Neural progenitor cell (in vitro differentiated cells): ENCODE data around the gene KAT7. TPM values are rescaled to one million over a fixed set of nuclear protein-coding genes. Genes with fewer than 3 reads are reported as not detected.
A peak's percentile ranks its signal among the peaks of the same experiment; 100 is the strongest.

ENCODE experiments used
- DNase-seq: peaks from one replicate; pipeline ENCODE4 v3.0.0-alpha.2; 2016; ENCODE audit warnings: low spot score
- H2AFZ ChIP-seq: fragments of 200-600 bp; sonication (generic); replicated peaks from 2 replicates; pipeline ENCODE4 v1.6.1; 2016; ENCODE audit warnings: antibody characterized with exemption
- H3F3A ChIP-seq: fragments of 200-600 bp; sonication (generic); 2 replicates; pipeline ENCODE4 v1.6.1; 2016; ENCODE audit warnings: antibody characterized with exemption, low read depth
- H3K27ac ChIP-seq: fragments of 200-600 bp; sonication (generic); 2 replicates; pipeline ENCODE4 v1.5.1; 2016; ENCODE audit warnings: mild to moderate bottlenecking
- H3K27me3 ChIP-seq: fragments of 200-600 bp; sonication (generic); 2 replicates; pipeline ENCODE4 v1.6.1; 2016; ENCODE audit warnings: mild to moderate bottlenecking, moderate library complexity
- H3K36me3 ChIP-seq: fragments of 200-600 bp; sonication (generic); 2 replicates; pipeline ENCODE4 v1.5.1; 2016
- H3K4me1 ChIP-seq: fragments of 200-600 bp; sonication (generic); 2 replicates; pipeline ENCODE4 v1.6.1; 2016; ENCODE audit warnings: mixed run types
- H3K4me2 ChIP-seq: fragments of 200-600 bp; sonication (generic); 2 replicates; pipeline ENCODE4 v1.6.1; 2016
- H3K4me3 ChIP-seq: fragments of 200-600 bp; sonication (generic); 2 replicates; pipeline ENCODE4 v1.5.1; 2016
- H3K79me2 ChIP-seq: fragments of 200-600 bp; sonication (generic); 2 replicates; pipeline ENCODE4 v1.6.1; 2016; ENCODE audit warnings: low read depth
- H3K9ac ChIP-seq: fragments of 200-600 bp; sonication (generic); 2 replicates; pipeline ENCODE4 v1.6.1; 2016
- H3K9me3 ChIP-seq: fragments of 200-600 bp; sonication (generic); 2 replicates; pipeline ENCODE4 v1.5.1; 2016; ENCODE audit warnings: low read depth
- H4K20me1 ChIP-seq: fragments of 200-600 bp; sonication (generic); 2 replicates; pipeline ENCODE4 v1.6.1; 2016; ENCODE audit warnings: low read depth
- H3K27ac Mint-ChIP-seq: 3 replicates; pipeline ENCODE4 v1.8.0; 2021; ENCODE audit warnings: mixed read lengths
- H3K27me3 Mint-ChIP-seq: 2 replicates; pipeline ENCODE4 v1.8.0; 2022; ENCODE audit warnings: low read depth, mild to moderate bottlenecking, inconsistent platforms, moderate library complexity, mixed read lengths; ENCODE audit not compliant: insufficient read depth
- H3K36me3 Mint-ChIP-seq: 3 replicates; pipeline ENCODE4 v1.8.0; 2021; ENCODE audit warnings: mixed read lengths
- H3K4me1 Mint-ChIP-seq: 3 replicates; pipeline ENCODE4 v1.8.0; 2021; ENCODE audit warnings: mixed read lengths
- H3K4me3 Mint-ChIP-seq: 3 replicates; pipeline ENCODE4 v1.8.0; 2021; ENCODE audit warnings: mild to moderate bottlenecking, moderate library complexity, mixed read lengths
- H3K9me3 Mint-ChIP-seq: 3 replicates; pipeline ENCODE4 v1.8.0; 2020; ENCODE audit warnings: mixed read lengths
- EZH2 ChIP-seq: fragments of 200-600 bp; sonication (generic); IDR thresholded peaks from 2 replicates; pipeline ENCODE4 v1.6.1; 2017; ENCODE audit warnings: antibody characterized with exemption, mild to moderate bottlenecking, moderate library complexity
- EZH2phosphoT487 ChIP-seq: fragments of 200-600 bp; sonication (generic); IDR thresholded peaks from 2 replicates; pipeline ENCODE4 v1.6.1; 2017; ENCODE audit warnings: antibody characterized with exemption
- total RNA-seq: library from RNA; depleted of rRNA; stranded (reverse); fragments of >200 nt; gene quantifications from 2 replicates; pipeline ENCODE4 v1.2.3, GENCODE V29; 2015; ENCODE audit warnings: low replicate concordance
- TF ChIP-seq, protein P1 (sequence below): fragments of 200-600 bp; sonication (generic); IDR thresholded peaks from 2 replicates; pipeline ENCODE4 v1.5.1; 2017; ENCODE audit warnings: antibody characterized with exemption, mild to moderate bottlenecking

Gene KAT7
- total RNA-seq, 1 donor from 2014 or later: 139 TPM

DNA sequence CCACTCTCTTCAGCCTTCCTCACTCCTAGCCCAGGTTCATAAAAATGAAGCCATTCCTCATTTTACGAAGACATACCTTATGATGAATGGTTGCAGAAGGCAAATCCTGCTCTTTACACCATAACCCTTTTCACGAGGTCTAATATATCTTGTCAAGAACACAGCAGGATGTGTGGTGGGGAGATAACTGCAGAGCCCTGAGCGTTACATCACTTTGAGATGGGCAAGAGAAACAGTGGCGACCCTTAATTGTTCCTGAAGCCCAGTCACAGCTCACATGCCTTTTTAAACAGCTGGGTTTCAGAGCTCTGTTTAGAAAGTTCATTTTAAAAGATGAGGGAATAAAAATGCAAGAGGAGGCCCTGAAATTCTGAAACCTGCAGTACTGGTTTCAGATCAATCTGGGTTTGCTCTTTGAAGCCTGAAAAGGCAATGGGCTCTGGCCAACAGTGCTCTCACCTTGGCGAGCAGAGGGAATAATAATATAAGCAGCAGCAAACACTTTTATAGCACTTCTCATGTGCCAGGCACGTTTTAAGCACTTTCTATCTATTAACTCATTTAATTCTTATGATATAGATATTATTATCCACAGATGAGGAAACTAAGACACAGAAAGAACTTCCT lies 27.4 kb upstream of the KAT7 start:
- Histone ChIP-seq H3K27ac (no peak overlapping the region), H2AFZ (no peak overlapping the region), H3K36me3 (no peaks in the 10 kb centered on the region), H4K20me1 (peaks cover 72% of the 10 kb centered on the region), H3K4me3 (no peak overlapping the region), H3K27me3 (peaks cover 10% of the 10 kb centered on the region), H3F3A (peaks cover 4% of the 10 kb centered on the region), H3K9me3 (no peaks in the 10 kb centered on the region), H3K9ac (no peak overlapping the region), H3K4me2 (peak overlapping the region; percentile 94), H3K79me2 (peaks cover 77% of the 10 kb centered on the region), H3K4me1 (peaks cover 16% of the 10 kb centered on the region)
- H3K9me3 Mint-ChIP-seq: no peaks in the 10 kb centered on the region
- no peak for DNase-seq
- no peak overlapping the region for H3K4me3 Mint-ChIP-seq
- peaks cover 3% of the 10 kb centered on the region for H3K36me3 Mint-ChIP-seq
- peaks cover 5% of the 10 kb centered on the region for H3K27me3 Mint-ChIP-seq
- TF ChIP-seq, protein P1, sequence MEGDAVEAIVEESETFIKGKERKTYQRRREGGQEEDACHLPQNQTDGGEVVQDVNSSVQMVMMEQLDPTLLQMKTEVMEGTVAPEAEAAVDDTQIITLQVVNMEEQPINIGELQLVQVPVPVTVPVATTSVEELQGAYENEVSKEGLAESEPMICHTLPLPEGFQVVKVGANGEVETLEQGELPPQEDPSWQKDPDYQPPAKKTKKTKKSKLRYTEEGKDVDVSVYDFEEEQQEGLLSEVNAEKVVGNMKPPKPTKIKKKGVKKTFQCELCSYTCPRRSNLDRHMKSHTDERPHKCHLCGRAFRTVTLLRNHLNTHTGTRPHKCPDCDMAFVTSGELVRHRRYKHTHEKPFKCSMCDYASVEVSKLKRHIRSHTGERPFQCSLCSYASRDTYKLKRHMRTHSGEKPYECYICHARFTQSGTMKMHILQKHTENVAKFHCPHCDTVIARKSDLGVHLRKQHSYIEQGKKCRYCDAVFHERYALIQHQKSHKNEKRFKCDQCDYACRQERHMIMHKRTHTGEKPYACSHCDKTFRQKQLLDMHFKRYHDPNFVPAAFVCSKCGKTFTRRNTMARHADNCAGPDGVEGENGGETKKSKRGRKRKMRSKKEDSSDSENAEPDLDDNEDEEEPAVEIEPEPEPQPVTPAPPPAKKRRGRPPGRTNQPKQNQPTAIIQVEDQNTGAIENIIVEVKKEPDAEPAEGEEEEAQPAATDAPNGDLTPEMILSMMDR: no peak
- TF ChIP-seq EZH2: no peak
- no peak for TF ChIP-seq EZH2phosphoT487
- H3K4me1 Mint-ChIP-seq: peaks cover 32% of the 10 kb centered on the region
- H3K27ac Mint-ChIP-seq: no peak overlapping the region

GRCh38 chr17:49762151-49762941 lies 26.1 kb upstream of the KAT7 start:
- no peak overlapping the region for H3K27ac Mint-ChIP-seq
- H3F3A ChIP-seq: peaks cover 4% of the 10 kb centered on the region
- no peak overlapping the region for H3K27ac ChIP-seq
- H3K4me1 Mint-ChIP-seq: peaks cover 24% of the 10 kb centered on the region
- no peak for DNase-seq
- H3K27me3 ChIP-seq: peaks cover 20% of the 10 kb centered on the region
- TF ChIP-seq EZH2phosphoT487: no peak
- TF ChIP-seq, protein P1: no peak
- no peak for TF ChIP-seq EZH2
- no peaks in the 10 kb centered on the region for H3K9me3 ChIP-seq
- H4K20me1 ChIP-seq: peaks cover 59% of the 10 kb centered on the region
- H3K79me2 ChIP-seq: peaks cover 64% of the 10 kb centered on the region
- H3K36me3 Mint-ChIP-seq: peaks cover 3% of the 10 kb centered on the region
- H3K9me3 Mint-ChIP-seq: no peaks in the 10 kb centered on the region
- no peak overlapping the region for H3K9ac ChIP-seq
- H3K27me3 Mint-ChIP-seq: peaks cover 5% of the 10 kb centered on the region
- peak overlapping the region; percentile 94 for H3K4me2 ChIP-seq
- no peak overlapping the region for H2AFZ ChIP-seq
- H3K4me1 ChIP-seq: peaks cover 16% of the 10 kb centered on the region
- H3K36me3 ChIP-seq: no peaks in the 10 kb centered on the region
- peak overlapping the region; percentile 98 for H3K4me3 ChIP-seq
- H3K4me3 Mint-ChIP-seq: peak overlapping the region; percentile 94

GRCh38 chr17:49763735-49764558 lies 24.5 kb upstream of the KAT7 start, which contains the start of gene FAM117A:
TSS of gene FAM117A (minus strand) at chr17:49764131. CDS start at chr17:49764087, 44 bp downstream.
- Histone ChIP-seq H4K20me1 (peaks cover 46% of the 10 kb centered on the region), H3K9me3 (no peaks in the 10 kb centered on the region), H3K4me3 (peak within 1 kb of the TSS; percentile 98), H3K4me1 (peaks cover 16% of the 10 kb centered on the region), H2AFZ (peak within 1 kb of the TSS; percentile 52), H3K27ac (no peak within 1 kb of the TSS), H3K27me3 (peaks cover 20% of the 10 kb centered on the region), H3F3A (peaks cover 4% of the 10 kb centered on the region), H3K9ac (peak within 1 kb of the TSS; percentile 64), H3K79me2 (peaks cover 48% of the 10 kb centered on the region), H3K36me3 (no peaks in the 10 kb centered on the region), H3K4me2 (peak within 1 kb of the TSS; percentile 94)
- no peak for TF ChIP-seq EZH2
- TF ChIP-seq EZH2phosphoT487: no peak
- TF ChIP-seq, protein P1: no peak
- Mint-ChIP-seq H3K27ac (no peak within 1 kb of the TSS), H3K27me3 (peaks cover 5% of the 10 kb centered on the region), H3K4me3 (peak within 1 kb of the TSS; percentile 94), H3K4me1 (peaks cover 22% of the 10 kb centered on the region), H3K36me3 (no peaks in the 10 kb centered on the region), H3K9me3 (no peaks in the 10 kb centered on the region)
- peak; percentile 99 for DNase-seq
